ENCODE data around the gene SMAD6.
A peak's percentile ranks its signal among the peaks of the same experiment; 100 is the strongest.

SMAD6 gene

GRCh38 chr15:66705277-66706146 lies 3.5 kb downstream of the SMAD6 start:
- H3K4me3 ChIP-seq (ENCODE audit: low read depth, low read length) = no peak overlapping the region
- TF ChIP-seq CTCF (IDR thresholded peaks at IDR 0.05; ENCODE audit: low read depth, low read length) = no peak
- TF ChIP-seq MAX (IDR thresholded peaks at IDR 0.05; ENCODE audit: low read depth, low read length) = no peak
- no peak for TF ChIP-seq POLR2A (IDR thresholded peaks at IDR 0.05; ENCODE audit: extremely low read depth, insufficient read length)
- no peak for TF ChIP-seq MYC (IDR thresholded peaks at IDR 0.05; ENCODE audit: low read depth, low read length)
- DNase-seq (ENCODE audit: low read depth) = no peak

GRCh38 chr15:66706225-66706732 lies 4.2 kb downstream of the SMAD6 start:
- TF ChIP-seq CTCF (IDR thresholded peaks at IDR 0.05; ENCODE audit: low read depth, low read length) = peak; percentile 19
- no peak for TF ChIP-seq MYC (IDR thresholded peaks at IDR 0.05; ENCODE audit: low read depth, low read length)
- H3K4me3 ChIP-seq (ENCODE audit: low read depth, low read length) = no peak overlapping the region
- no peak for DNase-seq (ENCODE audit: low read depth)

GRCh38 chr15:66706840-66707239 lies 4.8 kb downstream of the SMAD6 start:
- DNase-seq (ENCODE audit: low read depth) = no peak
- H3K4me3 ChIP-seq (ENCODE audit: low read depth, low read length) = no peak overlapping the region
- TF ChIP-seq MAX (IDR thresholded peaks at IDR 0.05; ENCODE audit: low read depth, low read length) (no peak), POLR2A (IDR thresholded peaks at IDR 0.05; ENCODE audit: extremely low read depth, insufficient read length) (no peak), CTCF (IDR thresholded peaks at IDR 0.05; ENCODE audit: low read depth, low read length) (no peak)

- TF ChIP-seq POLR2A (IDR thresholded peaks at IDR 0.05; ENCODE audit: extremely low read depth, insufficient read length) = no peak
- no peak for TF ChIP-seq CTCF (IDR thresholded peaks at IDR 0.05; ENCODE audit: low read depth, low read length)
- no peak overlapping the region for H3K4me3 ChIP-seq (ENCODE audit: low read depth, low read length)
- no peak for DNase-seq (ENCODE audit: low read depth)
These were observed 5.5 kb downstream of the SMAD6 start for GRCh38 chr15:66707310-66708082.

GRCh38 chr15:66708389-66708788 lies 6.4 kb downstream of the SMAD6 start:
- DNase-seq (ENCODE audit: low read depth) = no peak
- no peak for TF ChIP-seq POLR2A (IDR thresholded peaks at IDR 0.05; ENCODE audit: extremely low read depth, insufficient read length)
- no peak for TF ChIP-seq MYC (IDR thresholded peaks at IDR 0.05; ENCODE audit: low read depth, low read length)
- no peak for TF ChIP-seq CTCF (IDR thresholded peaks at IDR 0.05; ENCODE audit: low read depth, low read length)
- TF ChIP-seq MAX (IDR thresholded peaks at IDR 0.05; ENCODE audit: low read depth, low read length) = no peak
- no peak overlapping the region for H3K4me3 ChIP-seq (ENCODE audit: low read depth, low read length)
